DMS 273 (cell line): ENCODE data around the gene MRGPRF.

Source experiments
- DNase-seq: peaks from one replicate; lab custom pipeline; 2025; ENCODE audit not compliant: unreplicated experiment; lab: John Stamatoyannopoulos, UW

The MRGPRF gene

GRCh38 chr11:69013009-69013951, at the start of gene MRGPRF:
Gene MRGPRF, minus strand, starts transcription at chr11:69013246. Its CDS starts 3,345 bp downstream, at chr11:69009901.
- DNase-seq = peak; percentile 45

- no peak for DNase-seq
Measured at GRCh38 chr11:69062169-69062855, 49.3 kb upstream of the MRGPRF start.

- no peak for DNase-seq
Measured at GRCh38 chr11:69061713-69062053, 48.6 kb upstream of the MRGPRF start.

- DNase-seq = no peak
Measured at GRCh38 chr11:69060806-69061712, 48.0 kb upstream of the MRGPRF start.

- DNase-seq = no peak
Measured at GRCh38 chr11:69059985-69060384, 46.9 kb upstream of the MRGPRF start.

- DNase-seq = no peak
Measured at GRCh38 chr11:69059429-69059828, 46.4 kb upstream of the MRGPRF start.

GRCh38 chr11:69058511-69059270, 45.6 kb upstream of the MRGPRF start:
- no peak for DNase-seq

- DNase-seq = no peak
Measured at GRCh38 chr11:69057801-69058200, 44.8 kb upstream of the MRGPRF start.

GRCh38 chr11:69057236-69057635, 44.2 kb upstream of the MRGPRF start:
- no peak for DNase-seq

- DNase-seq = no peak
Measured at GRCh38 chr11:69055598-69056516, 42.8 kb upstream of the MRGPRF start.

GRCh38 chr11:69055212-69055586, 42.2 kb upstream of the MRGPRF start:
- no peak for DNase-seq

GRCh38 chr11:69054397-69055211, 41.6 kb upstream of the MRGPRF start:
- no peak for DNase-seq

GRCh38 chr11:69053546-69054396, 40.7 kb upstream of the MRGPRF start:
- no peak for DNase-seq

GRCh38 chr11:69053169-69053477, 40.1 kb upstream of the MRGPRF start:
- no peak for DNase-seq

- DNase-seq = no peak
Measured at GRCh38 chr11:69052343-69053168, 39.5 kb upstream of the MRGPRF start.

- DNase-seq = no peak
Measured at GRCh38 chr11:69051381-69052342, 38.6 kb upstream of the MRGPRF start.
